HG02759 (cell line): ENCODE measurements around the gene CORO6.
"Not testable (repeated sequence)": the region's sequence is repeated elsewhere in the genome, so short reads cannot be mapped to it uniquely, and the experiment has no call there.

Experiments used
- ATAC-seq: cut with Tn5 transposase; IDR thresholded peaks from one replicate; pipeline ENCODE4 v1.9.1; 2021; ENCODE audit warnings: mild to moderate bottlenecking, moderate library complexity; ENCODE audit not compliant: unreplicated experiment

Gene CORO6

DNA sequence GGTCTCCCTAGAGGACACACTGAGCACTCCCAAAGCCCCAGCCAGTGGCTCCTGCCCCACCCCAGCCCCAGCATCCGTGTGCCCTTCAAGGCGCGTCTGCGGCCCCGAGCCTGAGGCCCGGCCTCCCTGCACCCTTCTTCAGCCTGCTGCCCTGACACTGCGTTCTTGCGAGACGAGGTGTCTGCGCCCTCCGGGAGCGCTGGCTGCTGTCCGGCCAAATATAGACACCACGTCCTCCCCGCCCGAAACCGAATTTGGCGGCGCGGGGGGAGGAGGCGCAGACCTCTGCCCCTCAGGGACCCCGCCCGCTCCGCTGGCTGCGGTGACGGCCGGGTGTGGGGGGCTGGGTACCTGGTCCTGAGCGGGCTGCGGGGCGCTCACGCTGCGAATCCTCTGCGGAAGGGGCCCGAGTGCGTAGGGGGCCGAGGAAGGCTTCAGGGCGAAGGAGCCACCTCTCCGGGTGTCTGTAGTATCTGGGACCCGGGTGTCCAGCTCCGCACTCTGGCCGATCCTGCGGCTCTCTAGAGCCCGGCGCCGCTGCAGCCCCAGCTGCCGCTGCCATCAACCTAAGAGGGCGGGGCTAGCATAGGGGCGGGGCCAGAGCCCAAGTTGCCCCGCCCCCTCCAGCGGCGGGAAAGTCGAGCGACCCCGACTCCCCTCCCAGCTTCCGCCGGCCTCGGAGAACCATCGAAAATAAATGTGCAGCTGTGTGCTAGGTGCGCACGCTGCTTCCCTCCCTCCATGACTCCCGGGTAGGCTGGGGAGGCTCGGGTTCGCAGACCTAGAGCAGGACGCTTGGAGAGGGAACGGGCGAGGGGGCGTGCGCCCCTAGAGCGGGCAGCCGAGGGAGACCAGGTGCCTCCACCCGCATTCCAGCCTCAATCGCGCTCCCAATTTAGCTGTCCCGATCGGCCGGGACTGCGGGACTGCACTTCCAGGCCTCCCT, at the start of gene CORO6:
TSS of gene CORO6 (minus strand) at position 576 of the 946 bp plus-strand sequence. CDS start 1,491 bp downstream, outside the sequence.
- peak; percentile 59 for ATAC-seq

DNA sequence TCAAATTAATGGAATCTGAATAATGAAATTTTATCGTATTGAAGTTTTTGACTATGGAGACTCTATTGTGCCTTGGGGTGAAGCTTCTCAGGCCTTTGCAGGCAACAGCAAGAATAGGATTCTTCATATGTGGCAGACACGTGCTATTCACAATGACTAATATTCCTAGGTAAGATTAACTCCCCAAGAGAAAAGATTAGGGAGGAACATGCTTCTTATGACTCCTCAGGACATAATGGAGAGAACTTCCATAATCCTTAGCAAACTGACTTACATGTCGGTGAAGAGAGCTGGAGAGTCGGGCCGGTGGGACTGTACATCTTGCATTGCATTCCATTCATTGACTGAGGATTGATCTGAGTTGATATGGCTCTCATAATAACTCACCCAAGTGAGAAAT, 48.9 kb upstream of the CORO6 start:
- ATAC-seq, result no peak

DNA sequence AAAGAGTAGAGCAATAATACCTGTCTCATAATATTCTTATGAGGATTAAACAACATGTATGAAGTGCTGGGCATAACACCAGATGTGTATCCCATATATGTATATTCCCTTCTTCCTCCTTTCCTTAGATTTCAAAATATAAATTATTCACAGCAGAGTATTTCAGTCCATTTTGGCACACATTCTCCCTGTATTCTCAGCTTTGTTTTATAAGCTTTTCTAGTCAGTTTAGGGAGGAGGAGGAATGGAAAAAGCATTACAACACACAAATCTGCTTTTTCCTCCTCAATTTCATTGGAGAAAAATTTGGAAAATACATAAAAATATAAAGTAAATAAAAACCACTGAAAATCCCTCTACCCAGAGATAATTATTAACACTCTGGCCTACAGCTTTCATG, 46.6 kb upstream of the CORO6 start:
- ATAC-seq, result no peak

DNA sequence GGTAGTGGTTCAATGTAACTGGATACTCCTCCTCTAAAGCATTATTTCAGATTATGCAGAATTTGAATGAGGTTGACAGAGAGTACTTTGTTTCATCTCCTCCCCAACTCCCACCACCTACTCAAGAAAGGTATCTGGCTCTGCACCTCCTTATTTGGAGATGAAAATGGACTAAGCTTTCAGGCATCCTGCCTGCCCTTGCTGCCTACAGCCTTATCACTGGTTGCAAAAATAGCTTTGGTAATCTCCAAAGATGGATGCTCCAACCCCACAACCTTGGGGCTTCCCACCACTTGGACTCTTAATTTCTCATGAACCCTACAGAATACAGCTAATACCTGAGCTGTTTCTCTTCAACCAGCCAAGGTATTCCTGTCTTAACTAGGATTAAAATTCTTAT, 45.3 kb upstream of the CORO6 start:
- ATAC-seq, result no peak

DNA sequence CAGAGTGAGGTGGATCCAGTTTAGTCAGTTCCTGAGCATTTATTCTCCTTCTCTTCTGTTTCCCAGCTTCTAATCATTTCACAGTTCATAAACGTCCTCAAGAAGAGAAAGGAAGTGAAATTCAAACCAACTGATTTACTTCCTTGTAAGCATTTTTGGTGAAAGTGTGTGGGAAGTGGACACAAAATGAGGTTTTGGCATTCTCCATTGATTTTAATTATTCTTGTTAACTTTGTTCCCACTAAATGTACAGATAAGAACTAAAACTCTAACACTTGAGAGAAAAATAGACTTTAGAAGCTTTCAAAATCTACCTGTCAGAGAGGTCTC, 42.7 kb upstream of the CORO6 start:
- ATAC-seq, result no peak

DNA sequence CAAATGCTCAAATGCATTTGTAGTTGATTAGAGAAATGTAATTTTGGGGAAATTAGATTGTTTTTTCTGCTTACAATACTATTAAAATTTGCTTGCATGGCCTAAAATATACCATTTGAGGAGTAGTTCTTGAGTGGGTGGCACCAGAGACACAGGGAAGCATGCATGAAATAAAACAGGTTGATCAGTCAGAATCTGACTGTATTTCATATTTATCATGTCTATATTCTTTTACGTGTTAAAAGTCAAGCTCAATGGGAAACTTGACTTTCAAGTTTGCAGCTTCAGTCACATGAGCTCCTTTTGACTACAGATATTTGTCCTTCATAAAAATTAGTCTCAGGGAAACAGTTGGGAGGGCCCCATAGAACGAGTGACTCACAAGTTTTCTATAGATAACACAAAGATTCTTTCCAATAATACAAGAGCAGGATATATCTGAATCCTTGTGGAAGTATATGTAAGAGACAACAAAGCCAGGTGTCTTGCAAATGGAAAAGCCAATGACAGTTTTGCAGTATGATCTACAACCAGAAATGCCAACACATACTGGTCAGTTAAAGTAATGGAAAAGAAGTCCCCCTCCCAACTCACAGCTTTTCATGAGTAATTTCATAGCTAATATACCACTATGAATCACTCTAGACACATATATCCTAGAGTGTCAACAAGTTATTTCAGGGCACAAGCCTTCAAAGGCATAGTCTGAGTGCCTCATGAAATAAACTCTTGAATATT, 42.2 kb upstream of the CORO6 start:
- ATAC-seq, result no peak

DNA sequence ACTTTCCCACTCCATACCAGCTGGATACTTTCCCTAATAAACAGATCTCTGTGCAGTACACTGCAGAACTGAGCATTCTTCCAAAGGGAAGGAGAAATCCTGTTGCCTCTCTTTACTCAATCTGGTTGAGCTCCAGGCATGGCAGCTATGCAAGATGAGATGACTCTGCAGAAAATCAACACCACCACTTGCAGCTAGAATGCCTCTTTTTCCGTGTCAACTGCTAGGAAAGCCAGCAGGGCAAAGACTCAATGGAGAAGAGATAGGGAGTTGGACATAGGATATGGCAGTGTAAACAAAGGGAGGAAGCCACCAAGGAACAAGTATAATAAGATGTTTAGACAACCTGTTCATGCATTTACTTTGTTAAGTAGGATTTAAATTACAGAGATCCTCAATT, 40.4 kb upstream of the CORO6 start:
- no peak for ATAC-seq

DNA sequence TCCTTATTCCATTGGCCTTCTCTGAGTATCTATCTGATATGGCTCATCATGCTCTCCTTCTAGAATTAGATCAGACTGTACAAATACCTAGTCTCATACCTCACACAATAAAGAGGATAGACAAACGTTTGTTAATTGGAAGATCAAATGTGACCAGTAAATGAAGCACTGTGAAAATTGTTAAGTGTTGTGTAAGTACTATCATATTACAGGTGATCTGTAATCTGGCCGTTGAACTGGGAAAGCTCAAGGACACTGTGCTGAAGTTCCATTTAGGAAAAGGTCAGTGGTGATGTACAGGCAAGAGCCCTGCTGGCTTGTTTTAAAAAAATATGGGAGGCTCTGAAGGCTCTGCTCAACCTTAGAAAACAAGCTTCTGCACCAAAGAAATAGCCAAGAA, 38.5 kb upstream of the CORO6 start:
- ATAC-seq, result no peak

DNA sequence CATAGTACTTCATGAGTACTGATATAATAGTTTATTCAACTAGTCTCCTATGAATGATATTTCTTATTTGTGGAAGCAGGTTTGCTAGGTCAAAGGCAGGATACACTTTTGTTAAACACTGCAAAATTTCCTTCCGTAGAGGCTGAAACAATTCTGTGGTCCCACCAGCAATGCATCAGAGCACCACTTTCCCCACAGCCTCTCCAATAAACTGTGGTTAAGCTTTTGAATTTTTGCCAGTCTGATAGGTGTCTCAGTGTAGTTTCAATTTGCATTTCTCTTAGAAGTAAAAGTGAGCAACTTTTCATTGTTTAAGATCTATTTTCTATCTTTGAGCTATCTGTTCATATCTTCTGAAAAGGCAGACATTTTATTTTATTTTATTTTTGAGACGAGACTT, 36.4 kb upstream of the CORO6 start:
- no peak for ATAC-seq

DNA sequence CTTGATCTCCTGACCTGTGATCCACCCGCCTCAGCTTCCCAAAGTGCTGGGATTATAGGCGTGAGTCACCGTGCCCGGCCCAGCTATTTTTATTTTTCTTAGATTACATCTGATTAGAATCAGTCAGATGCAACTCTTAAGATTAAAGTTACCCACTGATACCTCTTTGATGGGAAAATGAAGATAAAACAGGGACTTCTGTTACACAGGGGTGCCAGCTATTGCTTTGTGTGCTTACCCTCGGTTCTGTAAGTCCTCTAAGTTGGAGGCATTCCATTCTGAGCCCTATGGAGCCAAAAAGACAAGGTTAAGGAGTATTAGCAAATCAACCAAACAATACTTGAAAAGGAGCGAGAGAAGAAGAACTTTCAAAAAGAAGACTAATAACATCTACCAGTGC, 32.6 kb upstream of the CORO6 start:
- no peak for ATAC-seq

DNA sequence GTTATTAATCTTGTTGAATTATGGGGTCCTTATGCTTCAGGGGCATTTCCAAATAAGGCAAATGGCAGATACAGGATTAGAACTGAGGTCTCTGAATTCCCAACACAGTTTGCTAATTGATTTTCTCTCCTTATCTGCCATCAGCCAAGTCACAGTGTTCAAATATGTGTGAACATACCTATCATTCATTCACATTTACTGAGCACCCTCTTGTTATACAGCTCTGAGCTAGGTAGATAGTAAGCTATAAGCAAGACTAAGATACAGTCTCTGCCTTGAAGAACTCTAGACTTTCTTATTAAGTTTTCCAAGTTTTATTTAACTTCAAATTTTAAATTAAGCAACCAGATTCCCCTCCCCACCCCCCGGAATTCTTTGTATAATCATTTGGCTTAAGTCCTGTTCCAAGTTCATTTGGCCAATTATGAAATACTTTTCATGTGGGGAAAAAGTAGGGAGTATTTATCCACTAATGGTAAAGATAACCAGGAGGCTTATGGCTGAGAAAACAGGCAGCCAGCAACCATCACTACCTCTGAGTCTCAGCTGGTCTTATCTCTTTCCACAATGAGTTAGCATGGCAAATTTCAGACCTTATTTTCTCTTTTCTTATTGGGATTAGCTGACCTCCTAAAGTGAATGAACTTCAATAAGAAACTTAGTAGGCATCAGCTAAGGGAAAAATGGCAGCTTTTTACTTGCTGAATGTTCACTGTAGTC, 31.4 kb upstream of the CORO6 start:
- no peak for ATAC-seq

DNA sequence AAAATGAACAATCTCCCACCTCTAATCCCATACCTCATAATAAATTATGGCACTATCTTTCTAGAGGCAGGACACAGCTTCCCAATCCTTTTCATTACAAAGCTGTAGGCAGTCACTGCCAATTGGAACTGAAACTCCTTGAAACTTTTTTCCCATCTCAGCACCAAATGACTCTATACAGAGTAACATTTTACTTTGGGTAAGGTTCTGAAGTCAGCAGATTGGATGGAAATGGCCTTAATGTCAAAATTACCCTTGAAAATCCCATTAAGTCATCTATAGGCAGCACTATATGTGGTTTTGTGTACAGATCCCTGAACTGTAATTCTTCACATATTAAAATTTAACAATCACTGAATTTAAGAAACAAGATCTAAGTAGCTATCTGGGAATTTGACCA, 30.3 kb upstream of the CORO6 start:
- no peak for ATAC-seq

DNA sequence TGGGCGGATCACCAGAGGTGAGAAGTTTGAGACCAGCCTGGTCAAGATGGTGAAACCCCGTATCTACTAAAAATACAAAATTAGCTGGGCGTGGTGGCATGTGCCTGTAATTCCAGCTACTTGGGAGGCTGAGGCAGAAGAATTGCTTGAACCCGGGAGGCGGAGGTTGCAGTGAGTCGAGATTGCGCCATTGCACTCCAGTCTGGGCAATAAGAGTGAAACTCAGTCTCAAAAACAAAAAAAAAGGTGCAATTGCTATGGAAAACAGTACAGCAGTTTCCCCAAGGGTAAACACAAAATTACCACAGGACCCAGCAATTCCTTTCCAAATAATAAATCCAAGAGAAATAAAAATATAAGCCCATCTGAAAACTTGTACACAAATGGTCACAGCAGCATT, 29.2 kb upstream of the CORO6 start:
- not testable (repeated sequence) for ATAC-seq

DNA sequence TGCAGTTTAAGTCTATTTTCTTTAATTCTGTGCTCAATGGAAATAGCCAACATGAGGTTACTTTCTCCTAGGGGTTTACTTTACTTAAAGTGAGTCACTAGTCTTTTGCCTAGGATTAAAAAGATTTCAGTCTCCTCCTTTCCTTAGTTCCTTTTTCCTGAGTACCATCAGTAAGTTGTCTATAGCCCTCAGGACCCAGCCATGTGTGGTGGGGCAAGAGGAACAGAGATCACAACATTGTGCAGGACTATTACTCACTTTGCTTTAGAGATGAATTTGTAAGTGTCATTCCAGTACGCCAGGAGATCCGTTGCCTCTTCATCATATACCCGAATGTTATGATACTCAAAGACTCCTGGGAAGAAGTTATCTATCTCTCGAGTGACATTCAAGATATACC, 27.7 kb upstream of the CORO6 start:
- no peak for ATAC-seq

DNA sequence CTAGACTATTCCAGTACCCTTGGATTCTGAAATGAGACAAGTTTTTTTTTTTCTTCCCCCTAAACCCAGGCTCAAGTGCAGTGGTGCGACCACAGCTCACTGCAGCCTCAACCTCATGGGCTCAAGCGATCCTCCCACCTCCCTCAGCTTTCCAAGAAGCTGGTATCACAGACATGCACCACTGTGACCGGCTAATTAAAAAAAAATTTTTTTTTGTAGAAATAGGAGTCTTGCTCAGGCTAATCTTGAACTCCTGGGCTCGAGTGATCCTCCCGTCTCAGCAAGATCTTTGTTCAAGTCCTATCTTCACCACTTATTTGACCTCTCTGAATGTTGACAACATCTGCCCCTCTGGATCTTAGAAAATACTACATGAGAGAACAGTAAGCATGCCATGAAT, 26.6 kb upstream of the CORO6 start:
- ATAC-seq, result no peak

DNA sequence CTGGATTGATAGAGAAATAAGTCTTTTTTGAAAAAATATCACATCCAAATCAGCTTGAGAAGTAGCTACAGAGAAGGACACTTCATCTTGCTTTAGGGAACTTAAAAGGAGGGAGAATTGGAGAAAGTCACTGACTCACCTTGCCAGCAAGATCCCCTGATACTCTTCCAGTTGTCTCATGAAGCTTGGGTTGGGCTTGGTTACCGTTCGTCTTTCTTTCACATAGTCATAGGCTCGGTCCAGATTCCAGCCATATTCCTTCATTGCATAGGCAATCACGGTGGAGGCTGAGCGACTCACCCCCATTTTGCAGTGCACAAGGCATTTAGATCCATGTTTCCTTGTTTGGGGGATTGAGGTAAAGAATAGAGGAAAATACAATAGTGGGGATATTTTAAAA, 25.3 kb upstream of the CORO6 start:
- ATAC-seq, result no peak

DNA sequence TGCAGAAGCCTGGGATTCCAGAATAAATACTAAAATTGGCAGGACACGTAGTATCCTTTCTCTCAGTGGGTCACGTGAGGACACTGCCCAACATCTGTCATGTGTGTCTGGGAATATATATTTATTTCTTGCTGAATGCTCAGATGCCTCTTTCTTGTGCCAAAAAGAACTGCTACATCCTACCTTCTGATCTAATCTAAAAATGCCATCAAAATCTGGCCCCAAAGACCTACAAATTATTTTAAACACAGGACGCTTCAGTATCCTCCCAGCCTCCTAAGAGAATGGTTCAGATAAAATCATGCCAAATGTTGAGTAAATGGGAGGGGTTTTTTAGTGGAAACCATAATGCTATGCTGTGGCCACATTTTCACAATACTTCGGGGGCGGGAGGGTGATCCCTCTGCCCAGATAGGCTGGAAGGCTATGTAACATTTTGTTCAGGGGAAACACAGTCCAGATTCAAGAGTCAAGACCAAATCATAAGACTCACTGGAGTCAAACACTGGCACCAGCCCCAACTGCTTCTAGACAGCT, 22.9 kb upstream of the CORO6 start:
- ATAC-seq, result no peak

DNA sequence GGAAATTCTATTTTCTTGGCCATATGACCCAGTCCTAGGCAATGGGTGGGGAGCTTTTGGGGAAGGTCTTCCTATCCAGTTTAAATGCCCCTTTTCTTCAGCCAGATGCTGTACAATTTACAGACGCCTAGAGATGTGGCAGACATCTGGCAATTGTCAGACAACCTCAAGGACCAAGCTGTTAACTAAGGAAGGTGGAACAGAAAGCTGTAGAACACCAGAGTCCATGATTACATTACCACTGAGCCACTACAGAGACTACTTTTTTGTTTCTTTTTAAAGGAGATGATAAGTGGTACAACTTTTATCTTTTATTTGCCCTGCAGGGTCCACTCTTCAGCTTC, 21.1 kb upstream of the CORO6 start:
- ATAC-seq, result no peak

DNA sequence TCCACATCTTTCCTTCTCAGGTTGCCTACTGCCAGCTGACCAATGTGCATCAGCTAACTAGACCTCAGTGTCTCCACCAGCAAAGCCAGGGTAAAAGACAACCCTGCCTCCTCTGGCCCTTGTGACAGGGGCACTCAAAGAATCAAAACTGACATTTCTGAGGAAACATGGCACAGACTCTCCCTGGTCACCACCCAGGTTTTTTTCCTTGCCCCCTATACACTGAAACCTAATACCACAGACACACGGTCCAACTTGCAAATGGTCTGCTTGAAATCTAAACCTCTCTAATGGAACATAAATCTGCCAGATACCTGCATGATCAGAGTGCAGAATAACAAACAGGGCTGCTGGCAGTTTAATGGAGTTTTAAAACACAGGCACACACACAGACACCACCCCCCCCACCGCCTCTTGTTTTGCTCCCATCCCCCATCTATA, 19.5 kb upstream of the CORO6 start:
- no peak for ATAC-seq

DNA sequence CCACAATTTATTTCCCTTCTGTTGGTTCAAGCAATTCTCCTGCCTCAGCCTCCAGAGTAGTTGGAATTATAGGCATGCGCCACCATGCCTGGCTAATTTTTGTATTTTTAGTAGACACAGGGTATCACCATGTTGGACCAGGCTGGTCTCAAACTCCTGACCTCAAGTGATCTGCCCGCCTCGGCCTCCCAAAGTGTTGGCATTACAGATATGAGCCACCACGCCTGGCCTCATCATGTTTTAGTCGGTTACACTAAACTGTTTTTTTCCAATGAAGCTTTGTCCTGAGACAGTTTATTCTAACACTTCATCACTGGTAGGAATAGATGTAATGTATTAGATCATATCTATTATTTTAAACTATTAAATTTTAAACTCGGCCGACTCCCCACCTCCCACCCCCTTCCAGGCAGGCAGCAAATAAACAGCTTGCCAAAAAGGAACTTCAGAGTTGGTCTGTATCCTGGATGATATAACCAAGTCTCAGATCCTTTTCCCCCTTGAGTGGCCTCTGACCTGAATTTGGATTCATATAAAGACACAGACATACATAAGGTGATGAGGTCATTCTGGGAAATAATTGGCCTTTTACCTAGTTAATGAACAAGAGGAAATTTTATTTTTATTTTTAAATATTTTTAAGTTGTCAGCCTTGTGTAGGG, 18.4 kb upstream of the CORO6 start:
- ATAC-seq, result no peak

DNA sequence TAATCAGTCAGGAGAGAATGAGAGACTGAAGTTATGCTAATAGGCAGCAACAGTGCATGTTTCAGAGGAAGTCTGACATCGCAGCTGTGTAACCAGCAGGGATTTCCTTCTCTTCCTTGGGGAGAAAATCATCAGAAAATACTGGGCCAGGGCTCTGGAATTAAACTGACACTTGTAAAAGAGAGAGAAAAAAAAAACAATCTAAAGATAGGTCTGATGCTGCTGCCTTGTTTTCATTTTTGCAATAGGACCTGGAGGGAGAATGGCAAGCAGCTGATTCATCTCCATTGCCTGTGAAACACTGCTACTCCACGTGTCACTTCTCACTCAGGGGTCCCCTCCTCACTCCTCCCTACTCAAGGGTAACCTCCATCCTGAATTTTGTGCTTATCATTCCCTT, 17.7 kb upstream of the CORO6 start:
- ATAC-seq, result no peak
